GM12878 (cell line): ENCODE results near the gene GOLIM4. TPM values are rescaled to one million over a fixed set of nuclear protein-coding genes. Genes with fewer than 3 reads are reported as not detected.

Experiments used
- ATAC-seq: fragments of 200-7000 bp; cut with Tn5 transposase; 3 replicates; pipeline ENCODE4 v1.9.1; 2020; ENCODE audit warnings: mild to moderate bottlenecking, moderate library complexity
- BruUV-seq: library from RNA; stranded (reverse); fragments of 400-500 nt; replicated peaks from 2 replicates; lab custom pipeline; 2021; lab: Mats Ljungman, UMichigan
- CTCF ChIA-PET: fragments of 300-600 bp; sonication (Branson Sonifier 250); formaldehyde crosslinking; extraction: SDS; loops from one replicate; lab custom pipeline; 2021; ENCODE audit warnings: inconsistent platforms; lab: Yijun Ruan, JAX
- POLR2A ChIA-PET: fragments of 350-600 bp; formaldehyde crosslinking; extraction: SDS; loops from one replicate; lab custom pipeline; 2021; ENCODE audit warnings: inconsistent platforms; lab: Charles Lee
- RAD21 ChIA-PET: fragments of 300-600 bp; sonication (Branson Sonifier 250); formaldehyde crosslinking; loops from one replicate; lab custom pipeline; 2023; ENCODE audit warnings: antibody characterized with exemption; ENCODE audit not compliant: unreplicated experiment; lab: Charles Lee
- SMC1A ChIA-PET: fragments of 300-600 bp; sonication (Branson Sonifier 250); formaldehyde crosslinking; loops from one replicate; lab custom pipeline; 2023; ENCODE audit not compliant: unreplicated experiment, uncharacterized antibody; lab: Charles Lee
- DNase-seq: peaks from one replicate; pipeline ENCODE4 v3.0.0-alpha.2; 2011; ENCODE audit warnings: low read depth, low spot score
- FAIRE-seq: peaks from 3 replicates; lab custom pipeline; 2011; peaks lifted over from hg19 to GRCh38; lab: Jason Lieb, UNC
- H2AFZ ChIP-seq: 2 replicates; pipeline ENCODE4 v1.6.0; 2011; ENCODE audit warnings: low read depth, low read length, control low read depth; ENCODE audit not compliant: control insufficient read depth
- H3K27ac ChIP-seq: 2 replicates; pipeline ENCODE4 v1.5.1; 2011; ENCODE audit warnings: control low read depth; ENCODE audit not compliant: control insufficient read depth, insufficient read depth
- H3K27me3 ChIP-seq, 2 experiments: replicated peaks in 1 of 2; 2 replicates each; pipeline versions ENCODE4 v1.6.0 to v1.6.1; 2011; ENCODE audit warnings: low read length in 1 of 2; ENCODE audit not compliant: control insufficient read depth in 2 of 2, insufficient read depth in 2 of 2
- H3K36me3 ChIP-seq, 2 experiments: 2 replicates each; pipeline ENCODE4 v1.5.1; 2011; ENCODE audit warnings: low read length in 1 of 2; ENCODE audit not compliant: control insufficient read depth in 2 of 2, insufficient read depth in 2 of 2
- H3K4me1 ChIP-seq: 2 replicates; pipeline ENCODE4 v1.6.1; 2011; ENCODE audit warnings: mild to moderate bottlenecking, low read length, moderate library complexity, mixed read lengths; ENCODE audit not compliant: control insufficient read depth, insufficient read depth
- H3K4me2 ChIP-seq: 2 replicates; pipeline ENCODE4 v1.6.0; 2011; ENCODE audit warnings: control low read depth; ENCODE audit not compliant: control insufficient read depth, insufficient read depth
- H3K4me3 ChIP-seq: fragments of 200-600 bp; sonication (generic); 2 replicates; pipeline ENCODE4 v1.5.1; 2016
- H3K79me2 ChIP-seq: 2 replicates; pipeline ENCODE4 v1.6.0; 2011; ENCODE audit warnings: low read length; ENCODE audit not compliant: control insufficient read depth, insufficient read depth
- H3K9ac ChIP-seq: 2 replicates; pipeline ENCODE4 v1.8.0; 2011; ENCODE audit warnings: low read length, control low read depth, mixed read lengths; ENCODE audit not compliant: control insufficient read depth, insufficient read depth
- H3K9me3 ChIP-seq: replicated peaks from 3 replicates; pipeline ENCODE4 v1.5.1; 2011; ENCODE audit warnings: mild to moderate bottlenecking, low read length; ENCODE audit not compliant: control insufficient read depth, insufficient read depth
- H4K20me1 ChIP-seq: 2 replicates; pipeline ENCODE4 v1.6.0; 2011; ENCODE audit not compliant: control insufficient read depth, insufficient read depth
- ATF2 ChIP-seq: IDR thresholded peaks from 2 replicates; pipeline ENCODE4 v1.6.1; 2012; ENCODE audit warnings: low read length, inconsistent platforms
- CHD1 ChIP-seq: IDR thresholded peaks from 2 replicates; pipeline ENCODE4 v1.6.1; 2012; ENCODE audit warnings: low read depth, low read length, improper control_type of control experiment
- CTCF ChIP-seq, 3 experiments: IDR thresholded peaks in 2 of 3; conservative IDR thresholded peaks in 1 of 3; 2 replicates each; pipeline ENCODE4 v1.5.1; 2011; ENCODE audit warnings: low read depth in 3 of 3, low read length in 3 of 3, mild to moderate bottlenecking in 3 of 3, control low read depth in 2 of 3, moderate library complexity in 2 of 3, inconsistent platforms in 1 of 3, mixed read lengths in 1 of 3; ENCODE audit not compliant: control insufficient read depth in 2 of 3, insufficient read depth in 1 of 3; ENCODE audit errors: extremely low read depth in 1 of 3
- ESRRA ChIP-seq: IDR thresholded peaks from 2 replicates; pipeline ENCODE4 v1.6.1; 2012; ENCODE audit warnings: mild to moderate bottlenecking, low read length, improper control_type of control experiment
- HDAC2 ChIP-seq: fragments of 200-600 bp; sonication (generic); IDR thresholded peaks from 2 replicates; pipeline ENCODE4 v1.6.1; 2017
- KLF5 ChIP-seq: fragments of 450-650 bp; IDR thresholded peaks from 2 replicates; pipeline ENCODE4 v1.6.1; 2014; ENCODE audit warnings: mild to moderate bottlenecking; ENCODE audit not compliant: partially characterized antibody
- NR2F1 ChIP-seq: fragments of 450-650 bp; conservative IDR thresholded peaks from 2 replicates; pipeline ENCODE4 v1.6.1; 2017; ENCODE audit warnings: mild to moderate bottlenecking
- RAD21 ChIP-seq: IDR thresholded peaks from 2 replicates; pipeline ENCODE4 v1.6.1; 2011; ENCODE audit warnings: mild to moderate bottlenecking, low read depth, low read length, moderate library complexity; ENCODE audit not compliant: insufficient read depth
- RELA ChIP-seq: fragments of 450-650 bp; IDR thresholded peaks from 2 replicates; pipeline ENCODE4 v1.8.0; 2014; ENCODE audit warnings: borderline replicate concordance; ENCODE audit not compliant: partially characterized antibody
- RELB ChIP-seq: fragments of 450-650 bp; IDR thresholded peaks from 2 replicates; pipeline ENCODE4 v1.6.1; 2017; ENCODE audit warnings: low read depth, mild to moderate bottlenecking, moderate library complexity
- RUNX3 ChIP-seq: IDR thresholded peaks from 2 replicates; pipeline ENCODE4 v1.6.1; 2012; ENCODE audit warnings: low read length, inconsistent platforms
- YY1 ChIP-seq: IDR thresholded peaks from 2 replicates; pipeline ENCODE4 v1.6.1; 2011; ENCODE audit warnings: low read depth, mild to moderate bottlenecking, low read length
- WGBS: methylation state at CpG from one replicate; pipeline ENCODE4 v1.1.6; 2016; ENCODE audit warnings: low lambda C conversion rate; ENCODE audit not compliant: insufficient replicate concordance, insufficient coverage; ENCODE audit errors: missing lambda C conversion rate; 5-methylcytosine and 5-hydroxymethylcytosine counted together
- in situ Hi-C: fragments of 300-500 bp; cut with MboI; formaldehyde crosslinking; loops from 9 replicates; pipeline ENCODE4 v1.14.3; 2018; ENCODE audit warnings: mixed read lengths
- intact Hi-C: fragments of 100-400 bp; cut with micrococcal nuclease; formaldehyde crosslinking; loops from one replicate; pipeline ENCODE4 v1.14.2; 2022; ENCODE audit not compliant: unreplicated experiment
- polyA plus RNA-seq, 11 experiments: library from polyadenylated mRNA; depleted of rRNA in 4 of 11; unstranded in 6 of 11; stranded (reverse) in 5 of 11; fragments of >200 nt; fragmentation: Nextera tagmentation in 4 of 11; fragmentation: Illumina TruSeq in 1 of 11; extraction: Ambion mirVana in 4 of 11; extraction: Trizol in 1 of 11; gene quantifications; 1 replicate in 1 of 11; 2 replicates in 10 of 11; pipeline versions ENCODE4 v1.2.1 to v1.2.3, GENCODE V29; 2011 to 2016; ENCODE audit warnings: inconsistent platforms in 2 of 11, missing spikeins in 2 of 11, low read depth in 1 of 11
- total RNA-seq, 4 experiments: library from RNA; depleted of rRNA in 3 of 4; stranded (reverse); fragments of >200 nt in 3 of 4; fragmentation: Illumina TruSeq in 1 of 4; extraction: Trizol in 1 of 4; gene quantifications; 2 replicates each; pipeline versions ENCODE4 v1.2.1 to v1.2.3, GENCODE V29; 2013 to 2021

GOLIM4 gene
- total and polyA plus RNA-seq, 10 of the 15 experiments (the other 5 are each of a cell fraction or from before 2014, with no cell fraction given) = 11.1 to 32.4 (median 19.3) TPM

GRCh38 chr3:168088106-168088720 is 7.5 kb downstream of the GOLIM4 start:
- Histone ChIP-seq H3K9me3 (no peaks in the 10 kb centered on the region; the same call in 2 of the 3 replicates), H3K36me3 (no peaks in the 10 kb centered on the region), H3K4me2 (peak overlapping the region; percentile 1), H3K27ac (peak overlapping the region; percentile 5), H3K9ac (no peak overlapping the region), H3K79me2 (peaks cover 93% of the 10 kb centered on the region), H2AFZ (peak overlapping the region; percentile 36), H3K4me1 (peaks cover 21% of the 10 kb centered on the region), H3K4me3 (peak overlapping the region; percentile 41; the same call in 1 of the 2 replicates), H3K27me3 (no peaks in the 10 kb centered on the region), H4K20me1 (no peaks in the 10 kb centered on the region)
- peak; percentile 75 for ATAC-seq
- ChIA-PET SMC1A (interaction anchor here (0.9 to 7.9 kb wide), 9 partner anchors 9 to 78 kb away, joined by 3 to 72 read pairs (median 9); no protein-coding TSS in a partner anchor), RAD21 (interaction anchor here (0.9 to 3.0 kb wide), 7 partner anchors 9 to 78 kb away, joined by 3 to 17 read pairs (median 7); no protein-coding TSS in a partner anchor), POLR2A (interaction anchor here (0.6 to 1.6 kb wide), 2 partner anchors 16 to 30 kb away, joined by 3 read pairs; no protein-coding TSS in a partner anchor), CTCF (interaction anchor here (0.7 to 5.0 kb wide), 14 partner anchors 7 to 145 kb away, joined by 3 to 35 read pairs (median 6); partner anchors contain the start of gene GOLIM4)
- FAIRE-seq = peak; percentile 92
- peak; percentile 35 for DNase-seq
- intact Hi-C loops (loop anchor here (2.0 kb wide), 1 partner anchor 21 kb away; no protein-coding TSS in a partner anchor), in situ Hi-C loops (no loop called here)
- BruUV-seq = no TSS peak
- TF ChIP-seq RUNX3 = peak; percentile 76
- TF ChIP-seq RAD21 = peak; percentile 26; the same call in 1 of the 2 replicates
- peak; percentile 84 for TF ChIP-seq NR2F1
- peak; percentile 19; the same call in 1 of the 2 replicates for TF ChIP-seq RELB
- peak; percentile 25 for TF ChIP-seq KLF5
- TF ChIP-seq YY1 = 0 out of 2 replicates have a peak, but pooled peaks have one; percentile 26
- TF ChIP-seq ESRRA = peak; percentile 94
- TF ChIP-seq CHD1 = no peak
- no peak for TF ChIP-seq ATF2
- no peak for TF ChIP-seq HDAC2
- peak; percentile 23 to 59 (median 59); a peak in 5 of 6 replicates for TF ChIP-seq CTCF (IDR thresholded peaks at IDR 0.05 in 2 of 3, conservative IDR thresholded peaks at IDR 0.05 in 1 of 3; ENCODE audit: control insufficient read depth in 2 of 3, extremely low read depth in 1 of 3, insufficient read depth in 1 of 3, low read depth in 3 of 3, low read length in 3 of 3)
- peak; percentile 35 for TF ChIP-seq RELA
- 1% methylated on average over 3 of the region's 3 CpGs for WGBS
